Germinal center (tissue), 1 donor: ENCODE measurements around the gene ARHGEF39.
A peak's percentile ranks its signal among the peaks of the same experiment; 100 is the strongest.
"Not testable (repeated sequence)": the region's sequence is repeated elsewhere in the genome, so short reads cannot be mapped to it uniquely, and the experiment has no call there.

Experiments used
- DNase-seq: peaks from one replicate; pipeline ENCODE4 v3.0.0; 2012; ENCODE audit warnings: mixed read lengths, low spot score

The ARHGEF39 gene

GRCh38 chr9:35618854-35619799, 45.9 kb downstream of the ARHGEF39 start:
- peak; percentile 88 for DNase-seq

GRCh38 chr9:35618325-35618727, 46.7 kb downstream of the ARHGEF39 start, which contains the start of gene CD72:
Gene CD72 (minus strand): TSS chr9:35618413. CDS start chr9:35618303, 110 bp downstream.
- DNase-seq, result peak; percentile 76

- no peak for DNase-seq
Observed at GRCh38 chr9:35617548-35617947, 47.4 kb downstream of the ARHGEF39 start.

DNA sequence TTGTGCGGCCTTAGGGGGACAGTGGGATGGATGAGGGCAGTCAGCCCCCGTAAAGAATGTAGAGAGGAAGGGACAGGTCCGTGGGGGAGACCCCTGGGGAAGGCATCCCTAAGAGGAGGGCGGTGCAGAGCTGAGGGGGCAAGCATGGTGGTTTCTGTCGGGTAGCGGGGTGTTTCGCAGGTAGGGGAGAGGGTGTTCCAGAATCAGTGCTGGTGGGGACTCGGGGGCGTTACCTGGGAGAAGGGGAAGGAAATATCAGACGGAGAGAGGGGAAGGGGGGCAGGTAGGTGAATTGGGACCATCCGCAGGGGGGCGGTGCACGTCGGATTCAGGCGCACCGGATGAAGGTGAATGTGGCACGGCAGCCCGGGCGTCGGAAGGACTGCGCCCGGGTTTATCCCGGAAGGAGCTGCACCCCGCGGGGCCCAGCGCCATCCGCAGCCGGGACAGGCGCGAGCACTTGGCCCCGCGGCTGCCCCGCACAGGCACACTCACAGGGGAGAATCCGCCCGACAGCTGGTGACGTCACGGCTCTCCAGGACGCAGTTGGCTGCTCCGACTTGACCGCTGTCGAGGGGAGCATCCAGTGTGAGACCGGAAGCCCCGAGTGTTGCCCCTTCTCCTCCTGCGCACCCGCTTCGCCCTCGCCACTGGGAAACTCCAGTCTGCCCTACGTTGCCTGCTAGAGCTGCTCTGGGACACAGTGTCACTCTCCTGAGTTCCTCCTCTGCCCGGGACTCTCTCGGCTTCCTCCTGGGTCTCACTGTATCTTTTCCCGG, 48.1 kb downstream of the ARHGEF39 start:
- DNase-seq, result peak; percentile 56

GRCh38 chr9:35615981-35616680, 48.9 kb downstream of the ARHGEF39 start:
- DNase-seq, result no peak

DNA sequence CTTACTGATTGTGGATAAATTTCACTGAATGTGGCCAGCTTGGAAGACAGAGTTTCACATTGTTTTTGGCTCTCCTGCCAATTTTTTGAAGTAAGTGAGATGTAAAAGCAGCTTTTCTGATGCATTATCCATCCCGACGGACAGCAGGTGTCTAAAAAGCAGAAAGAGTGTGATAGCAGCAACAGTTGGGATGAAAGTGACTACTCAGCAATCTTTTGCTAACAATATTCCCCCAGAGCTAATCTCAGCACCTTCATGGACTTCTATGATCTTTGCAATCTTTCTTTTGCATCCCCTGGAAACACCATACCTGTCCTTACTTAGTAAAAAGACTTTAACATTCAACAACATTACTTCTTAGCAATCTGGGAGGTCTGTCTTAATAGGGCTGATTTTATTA, 52.2 kb downstream of the ARHGEF39 start:
- DNase-seq, result no peak

DNA sequence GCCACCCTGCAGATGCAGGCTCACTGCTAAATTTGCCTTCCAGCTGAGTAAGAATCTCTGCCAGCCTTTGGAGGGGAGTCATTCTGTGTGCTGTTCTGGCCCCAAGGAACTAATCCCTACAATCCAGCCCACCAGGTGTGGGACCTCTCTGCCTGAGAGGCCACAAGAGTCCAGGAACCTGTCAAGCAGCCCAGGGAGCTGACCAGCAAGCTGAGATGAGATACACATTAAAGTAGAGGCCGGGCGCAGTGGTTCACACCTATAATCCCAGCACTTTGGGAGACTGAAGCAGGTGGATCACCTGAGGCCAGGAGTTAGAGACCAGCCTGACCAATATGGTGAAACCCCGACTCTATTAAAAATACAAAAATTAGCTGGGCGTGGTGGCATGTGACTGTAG, 52.9 kb downstream of the ARHGEF39 start:
- DNase-seq, result not testable (repeated sequence)

- DNase-seq, result peak; percentile 63
Observed at GRCh38 chr9:35611230-35611797, 53.7 kb downstream of the ARHGEF39 start.

DNA sequence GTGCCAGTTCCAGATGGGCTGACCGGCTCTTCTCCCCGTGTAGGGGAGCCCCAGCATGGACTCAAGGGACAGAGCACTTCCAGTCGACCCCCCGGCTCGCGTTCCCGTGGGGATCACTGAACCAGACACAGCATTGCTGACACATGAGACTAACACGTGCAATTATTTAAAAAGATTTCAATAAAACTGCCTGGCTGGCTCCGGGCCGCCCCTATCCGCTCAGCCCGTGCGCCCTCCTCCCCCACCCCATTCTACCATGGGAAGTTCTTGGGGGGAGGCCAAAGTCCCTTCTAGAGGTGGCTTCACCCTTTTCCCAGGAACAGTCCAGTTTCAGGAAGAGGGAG, 55.2 kb downstream of the ARHGEF39 start:
- DNase-seq, result no peak
